Superior temporal gyrus (tissue), 1 donor: Measurements from ENCODE around the gene GFPT2.

Experiments used
- DNase-seq: peaks from one replicate; pipeline ENCODE4 v3.0.0-alpha.2; 2016; ENCODE audit errors: extremely low spot score

Gene GFPT2

DNA sequence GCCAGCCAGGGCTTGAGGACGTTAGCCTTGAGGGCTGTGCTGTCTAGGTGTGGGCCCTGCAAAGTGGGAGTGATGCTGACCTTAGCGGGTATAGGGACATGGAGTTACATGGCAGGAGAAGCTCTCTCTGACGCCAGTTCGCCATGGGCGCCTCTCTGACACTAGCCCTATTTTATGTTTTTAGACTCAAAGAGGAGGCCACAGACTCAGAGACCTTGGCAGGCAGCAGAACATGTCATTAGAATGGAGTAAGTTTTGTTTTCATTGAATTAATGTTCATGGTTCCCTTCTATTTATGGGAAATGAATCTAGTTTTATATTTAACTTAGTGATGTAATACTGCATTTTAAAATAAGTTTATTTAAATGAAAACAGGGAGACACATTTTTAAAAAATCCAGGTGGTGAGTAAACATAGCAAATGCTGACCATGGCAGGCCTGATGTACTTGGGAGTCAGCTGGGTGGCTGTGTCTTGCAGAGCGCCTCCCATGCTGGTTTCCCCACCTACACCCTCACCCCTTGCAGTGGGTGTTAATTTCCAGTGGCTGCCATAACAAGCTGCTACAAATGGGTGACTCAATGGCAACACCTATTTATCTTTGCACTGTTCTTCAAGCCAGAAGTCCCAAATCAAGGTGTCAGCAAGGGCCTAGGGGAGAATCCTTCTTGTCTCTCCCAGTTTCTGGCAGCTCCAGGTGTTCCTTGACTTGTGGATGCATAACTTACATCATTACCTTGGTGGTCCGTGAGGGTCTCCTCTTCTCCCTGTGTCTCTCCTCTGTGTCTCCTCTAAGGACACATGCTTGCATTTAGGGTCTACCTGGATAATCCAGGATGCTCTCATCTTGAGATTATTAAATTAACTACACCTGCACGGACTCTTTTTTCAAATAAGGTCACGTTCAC, 25.6 kb upstream of the GFPT2 start:
- no peak for DNase-seq

DNA sequence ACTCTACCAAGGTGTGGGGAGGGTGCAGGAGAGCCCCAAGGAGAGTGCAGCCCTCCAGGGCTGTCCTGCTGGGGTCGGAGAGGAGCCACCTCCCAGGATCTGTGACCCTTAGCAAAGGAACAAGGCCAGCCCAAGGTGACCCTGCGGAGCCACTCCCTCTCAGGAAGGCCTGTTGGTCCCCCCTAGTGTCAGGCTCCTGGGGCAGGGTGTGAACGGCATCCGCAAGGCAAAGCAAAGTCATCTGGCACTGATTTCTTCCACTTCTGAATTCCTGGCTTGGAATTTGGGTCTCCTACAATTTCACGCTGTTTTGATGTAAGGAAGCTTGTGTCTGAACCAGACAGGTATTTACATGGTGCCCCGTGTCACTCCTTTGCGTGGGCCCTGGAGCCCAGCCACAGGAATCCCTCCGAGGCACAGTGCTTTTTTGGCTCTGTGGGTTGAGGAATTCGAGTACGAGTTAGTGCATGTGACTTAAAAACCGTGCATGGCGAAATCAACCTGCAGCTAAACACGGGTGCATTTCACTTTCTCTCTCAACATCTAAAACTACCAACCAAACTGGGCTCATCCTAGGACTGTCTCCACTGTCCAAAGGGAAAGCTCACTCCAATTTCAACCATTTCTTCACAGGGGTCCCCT, 24.5 kb upstream of the GFPT2 start:
- no peak for DNase-seq

GRCh38 chr5:180376511-180376910, 23.4 kb upstream of the GFPT2 start:
- DNase-seq = peak; percentile 68

GRCh38 chr5:180375955-180376354, 22.8 kb upstream of the GFPT2 start:
- no peak for DNase-seq

GRCh38 chr5:180375291-180375690, 22.2 kb upstream of the GFPT2 start:
- no peak for DNase-seq

- DNase-seq = no peak
Observed at GRCh38 chr5:180373870-180374269, 20.7 kb upstream of the GFPT2 start.

GRCh38 chr5:180373454-180373853, 20.3 kb upstream of the GFPT2 start:
- DNase-seq = no peak

DNA sequence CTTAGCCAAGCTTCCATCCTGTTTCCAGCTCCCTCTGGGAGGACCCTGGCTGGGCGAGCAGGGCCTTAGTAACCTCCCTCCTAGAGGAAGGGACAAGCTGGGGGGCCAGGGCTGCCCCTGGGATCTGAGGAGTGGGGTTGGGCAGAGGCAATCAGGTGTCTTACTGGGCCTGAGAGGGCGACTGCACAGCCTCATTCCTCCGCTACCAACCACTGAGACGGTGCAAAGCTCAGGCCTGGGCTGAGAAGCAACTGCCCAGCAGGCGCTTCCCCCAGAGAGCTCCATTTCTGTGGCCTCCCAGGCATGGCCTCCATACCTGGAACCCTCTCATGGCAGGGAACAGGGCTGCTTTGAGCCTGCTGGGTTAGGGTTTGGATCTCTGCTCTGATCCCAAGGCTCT, 18.8 kb upstream of the GFPT2 start:
- DNase-seq = no peak

DNA sequence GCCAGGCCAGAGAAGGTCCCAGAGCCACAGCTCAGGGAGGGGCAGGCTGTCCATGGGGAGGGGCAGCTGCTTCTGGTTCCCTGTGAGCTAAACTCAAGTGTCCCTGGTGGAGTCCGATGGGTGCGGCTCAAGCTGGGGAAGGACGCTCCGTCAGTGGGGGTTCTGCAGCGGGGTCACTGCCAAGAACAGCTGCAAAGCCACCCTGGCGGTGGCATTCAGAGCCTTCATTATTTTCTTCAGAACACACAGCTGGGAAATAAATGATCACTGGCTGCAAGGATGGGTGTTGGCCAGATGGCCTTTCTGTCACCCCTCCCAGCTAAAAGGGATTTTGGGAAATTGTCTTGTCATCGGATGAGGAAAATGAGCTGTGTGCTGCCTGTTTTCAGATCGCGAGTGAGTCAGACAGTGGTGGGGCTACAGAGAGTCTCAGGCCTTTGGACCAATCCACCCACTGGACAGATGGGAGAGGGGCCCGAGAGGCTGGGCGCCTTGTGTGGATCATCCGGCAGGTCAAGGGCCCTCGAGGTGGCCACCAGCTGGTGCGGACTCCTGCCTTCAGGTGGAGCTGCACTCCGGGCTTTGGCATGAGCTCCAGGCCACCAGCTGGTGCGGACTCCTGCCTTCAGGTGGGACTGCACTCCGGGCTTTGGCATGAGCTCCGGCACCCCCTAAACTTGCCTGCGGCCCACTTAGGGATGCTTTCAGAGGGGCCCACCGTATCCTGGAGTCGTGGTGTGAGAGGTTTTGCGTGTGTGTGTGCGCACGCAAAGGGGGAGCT, 17.9 kb upstream of the GFPT2 start:
- no peak for DNase-seq

DNA sequence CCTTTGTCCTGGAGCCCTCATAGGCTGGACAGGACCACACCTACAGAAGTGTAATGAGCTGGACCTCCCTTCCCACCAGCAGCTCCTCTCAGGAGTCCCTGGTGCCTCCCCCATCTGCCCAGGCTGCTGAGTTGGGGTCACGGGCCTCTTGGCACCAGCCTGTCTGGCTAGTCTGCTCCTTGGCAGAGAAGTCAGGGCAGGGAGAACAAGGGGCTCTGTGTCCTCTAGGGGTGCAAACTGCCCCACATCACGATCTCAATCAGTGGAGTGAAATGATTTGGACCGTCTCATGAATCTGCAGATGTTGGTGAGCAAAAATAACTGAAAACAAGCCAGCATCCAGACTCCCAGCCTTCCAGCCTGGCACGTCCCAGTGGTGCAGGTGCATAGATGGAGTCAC, 14.9 kb upstream of the GFPT2 start:
- DNase-seq = peak; percentile 78

GRCh38 chr5:180367300-180367699, 14.2 kb upstream of the GFPT2 start:
- DNase-seq = no peak

GRCh38 chr5:180366326-180366725, 13.2 kb upstream of the GFPT2 start:
- DNase-seq = peak; percentile 66

GRCh38 chr5:180365829-180366228, 12.7 kb upstream of the GFPT2 start:
- DNase-seq = no peak

DNA sequence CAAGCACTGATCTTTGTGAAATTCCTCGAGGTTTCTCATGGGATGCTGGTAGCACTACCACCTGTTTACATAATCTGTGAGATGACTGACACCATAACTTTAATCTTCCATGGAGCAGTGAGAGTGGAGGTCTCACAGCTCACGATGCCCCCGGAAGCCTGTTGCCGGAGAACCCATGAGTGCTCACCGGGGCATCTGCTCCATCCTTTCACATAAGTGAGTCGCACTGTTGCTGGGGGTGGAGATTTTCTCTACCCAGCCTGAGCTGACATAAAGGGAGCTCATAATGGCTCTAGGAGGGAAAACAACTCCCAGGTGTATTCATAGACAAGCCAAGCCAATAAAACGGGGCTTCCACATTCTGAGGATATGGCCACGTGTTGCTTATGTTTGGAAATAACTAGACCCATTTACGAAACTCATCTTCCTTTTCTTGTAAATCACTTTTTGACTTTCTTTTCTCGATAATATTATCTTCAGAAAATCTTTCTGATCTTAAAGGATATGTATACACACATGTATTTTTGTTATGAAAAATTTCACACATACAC, 11.2 kb upstream of the GFPT2 start:
- no peak for DNase-seq

DNA sequence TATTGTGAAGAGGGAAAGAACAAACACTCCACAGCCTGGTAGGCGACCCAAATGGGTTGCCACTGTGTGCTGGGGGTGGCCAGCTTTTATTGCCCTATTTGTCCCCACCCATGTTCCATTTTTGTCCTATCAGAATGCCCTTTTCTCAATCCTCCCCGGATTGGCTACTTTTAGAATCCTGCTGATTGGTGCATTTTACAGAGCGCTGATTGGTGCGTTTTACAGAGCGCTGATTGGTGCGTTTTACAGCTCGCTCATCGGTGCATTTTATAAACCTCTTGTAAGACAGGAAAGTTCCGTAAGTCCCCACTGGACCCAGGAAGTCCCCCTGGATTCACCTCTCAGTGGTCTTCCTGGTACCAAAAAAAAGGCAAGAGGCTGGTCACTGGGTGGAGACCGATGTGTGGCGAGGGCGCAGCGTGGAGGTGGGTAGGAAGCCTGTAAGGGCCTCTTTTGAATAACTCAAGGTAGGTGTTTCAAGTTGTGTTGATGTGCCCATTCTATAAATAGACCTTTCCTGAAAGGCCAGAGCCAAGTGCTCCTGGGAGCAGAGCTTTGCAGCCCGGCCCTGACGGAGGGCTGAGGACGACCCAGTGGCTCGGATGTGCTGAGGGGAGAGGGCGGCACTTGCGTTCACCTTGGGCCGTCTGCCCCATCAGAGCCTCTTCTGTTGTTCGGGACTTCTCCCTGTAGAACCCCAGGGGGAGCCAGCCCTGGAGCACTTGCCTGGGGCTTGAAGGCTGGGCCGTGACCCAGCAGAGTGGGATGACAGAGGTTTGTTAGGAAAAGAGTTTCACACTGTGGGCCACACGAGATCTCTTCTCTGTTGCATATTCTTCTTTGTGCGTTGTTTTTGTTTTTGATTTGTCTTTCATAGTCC, 7.2 kb upstream of the GFPT2 start:
- DNase-seq = no peak

DNA sequence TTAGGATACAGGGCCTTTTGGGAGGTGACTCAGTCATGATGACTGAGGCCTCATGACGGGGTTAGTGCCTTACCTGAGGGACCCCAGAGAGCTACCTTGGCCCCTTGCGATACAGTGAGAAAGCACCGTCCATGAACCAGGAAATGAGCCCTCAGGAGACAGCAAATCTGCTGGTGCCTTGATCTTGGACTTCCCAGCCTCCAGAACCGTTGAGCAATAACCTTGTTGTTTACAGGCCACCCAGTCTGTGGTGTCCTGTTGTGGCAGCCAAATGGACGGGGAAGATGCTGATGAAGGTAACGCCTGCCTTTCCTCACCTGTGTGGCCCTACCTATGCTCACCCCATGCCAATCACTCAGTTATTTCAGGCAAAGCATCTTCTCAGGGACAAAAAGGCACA, 5.6 kb upstream of the GFPT2 start:
- DNase-seq = no peak

GRCh38 chr5:180358179-180358578, 5.0 kb upstream of the GFPT2 start:
- no peak for DNase-seq

- no peak for DNase-seq
Observed at GRCh38 chr5:180354966-180355365, 1.8 kb upstream of the GFPT2 start.

DNA sequence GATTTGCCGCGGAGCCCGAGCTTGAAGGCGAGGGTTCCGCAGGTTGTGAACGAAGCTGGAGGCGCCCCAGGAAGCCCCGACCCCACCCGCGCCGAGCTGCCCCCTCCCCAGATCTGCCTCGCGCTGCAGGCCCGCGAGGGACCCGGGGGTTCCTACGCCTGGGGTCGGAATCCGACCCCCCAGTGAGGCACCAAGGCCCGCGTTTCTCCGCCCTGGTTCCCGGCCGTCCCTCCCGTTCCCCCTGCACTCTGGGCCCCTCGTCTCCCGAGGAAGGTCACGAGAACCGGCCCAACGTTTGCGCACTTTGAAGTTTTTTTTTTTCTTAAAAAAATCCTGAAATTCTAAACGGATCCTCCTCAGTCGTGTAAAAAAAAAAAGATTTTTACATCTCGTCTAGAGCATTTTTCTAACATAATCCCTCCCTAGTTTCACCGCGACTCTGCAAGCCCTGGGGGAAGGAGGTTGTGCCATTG, 880 bp upstream of the GFPT2 start:
- no peak for DNase-seq

DNA sequence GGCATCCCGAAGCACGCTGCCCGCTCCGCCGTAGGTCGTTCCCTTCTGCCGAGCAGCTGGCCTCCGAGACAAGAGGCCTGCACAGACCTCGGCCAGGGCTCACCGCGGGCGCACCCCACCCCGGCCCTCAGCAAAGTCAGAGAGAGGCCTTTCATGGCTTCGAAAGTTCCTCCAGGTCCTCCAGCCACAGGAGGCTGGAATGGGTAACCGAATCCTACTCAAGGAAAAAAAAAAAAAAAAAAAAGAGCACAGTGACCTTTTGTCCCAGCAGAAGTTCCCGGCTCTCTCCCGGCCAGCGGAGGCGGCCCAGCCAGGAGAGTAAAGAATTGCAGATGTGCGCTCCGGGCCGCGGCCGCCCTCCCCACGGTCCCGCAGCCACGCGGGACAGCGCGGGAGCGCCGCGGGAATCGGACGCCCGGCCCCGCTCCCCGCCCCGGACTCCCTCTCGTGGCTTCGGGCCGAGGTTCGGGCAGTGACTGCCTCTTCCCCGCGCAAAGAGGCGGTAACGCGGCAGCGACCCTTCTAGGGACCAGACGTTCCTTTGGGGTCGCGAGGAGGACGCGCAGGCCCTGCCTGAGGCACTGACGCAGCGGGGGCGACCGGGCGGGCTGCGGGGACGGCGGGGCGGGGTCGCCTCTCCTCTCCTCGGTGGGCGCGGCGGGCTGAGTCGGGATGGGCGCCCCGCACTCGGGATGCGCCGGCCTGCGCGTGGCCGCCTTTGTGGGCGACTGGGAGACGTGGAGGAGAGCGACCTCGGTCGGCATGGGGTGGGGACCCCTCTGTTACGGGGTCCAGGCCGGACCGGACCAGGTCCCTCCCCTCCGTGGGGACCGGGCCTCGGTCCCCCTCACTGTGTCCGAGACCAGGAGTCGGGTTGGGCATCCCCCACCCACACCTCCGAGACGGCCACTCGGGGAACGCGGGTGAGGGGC, 754 bp downstream of the GFPT2 start:
- no peak for DNase-seq
